KMS-11 (cell line): ENCODE measurements around the gene ERCC1.
"Not testable (repeated sequence)": the region's sequence is repeated elsewhere in the genome, so short reads cannot be mapped to it uniquely, and the experiment has no call there.

Experiments
- H2AFZ ChIP-seq: fragments of 200-600 bp; sonication (generic); 2 replicates; pipeline ENCODE4 v1.6.1; 2016; ENCODE audit warnings: antibody characterized with exemption, mixed run types, low read depth
- H3K27ac ChIP-seq: fragments of 200-600 bp; sonication (generic); 2 replicates; pipeline ENCODE4 v1.6.1; 2016; ENCODE audit warnings: mild to moderate bottlenecking, mixed run types
- H3K27me3 ChIP-seq: fragments of 200-600 bp; sonication (generic); 2 replicates; pipeline ENCODE4 v1.6.1; 2017; ENCODE audit warnings: mild to moderate bottlenecking, low read depth, mixed run types, moderate library complexity; ENCODE audit not compliant: insufficient read depth
- H3K36me3 ChIP-seq: fragments of 200-600 bp; sonication (generic); 2 replicates; pipeline ENCODE4 v1.6.1; 2017; ENCODE audit warnings: mild to moderate bottlenecking, mixed run types; ENCODE audit not compliant: insufficient read depth
- H3K4me1 ChIP-seq: fragments of 200-600 bp; sonication (generic); 2 replicates; pipeline ENCODE4 v1.6.1; 2016; ENCODE audit warnings: mild to moderate bottlenecking, low read depth, mixed run types; ENCODE audit not compliant: poor library complexity, severe bottlenecking
- H3K4me2 ChIP-seq: fragments of 200-600 bp; sonication (generic); 2 replicates; pipeline ENCODE4 v1.7.0; 2016; ENCODE audit warnings: mild to moderate bottlenecking, mixed run types
- H3K4me3 ChIP-seq: fragments of 200-600 bp; sonication (generic); IDR thresholded peaks from 2 replicates; pipeline ENCODE4 v1.6.1; 2017; ENCODE audit warnings: low read depth, low read length, mixed read lengths; ENCODE audit not compliant: insufficient read depth
- H3K79me2 ChIP-seq: fragments of 200-600 bp; sonication (generic); 2 replicates; pipeline ENCODE4 v1.6.1; 2016; ENCODE audit warnings: low read depth, mixed run types; ENCODE audit not compliant: insufficient read depth
- H3K9ac ChIP-seq: fragments of 200-600 bp; sonication (generic); 2 replicates; pipeline ENCODE4 v1.6.1; 2016; ENCODE audit warnings: mild to moderate bottlenecking, mixed run types
- H4K20me1 ChIP-seq: fragments of 200-600 bp; sonication (generic); 2 replicates; pipeline ENCODE4 v1.6.1; 2016; ENCODE audit warnings: mild to moderate bottlenecking, mixed run types; ENCODE audit not compliant: insufficient read depth
- CTCF ChIP-seq: fragments of 200-600 bp; sonication (generic); conservative IDR thresholded peaks from 2 replicates; pipeline ENCODE4 v1.6.1; 2017; ENCODE audit warnings: low read depth, mild to moderate bottlenecking, antibody characterized with exemption, low read length, moderate library complexity, mixed read lengths

ERCC1 gene

GRCh38 chr19:45437328-45437727 lies 13.6 kb upstream of the ERCC1 start:
- no peak overlapping the region for H3K4me2 ChIP-seq
- no peak overlapping the region for H2AFZ ChIP-seq
- no peaks in the 10 kb centered on the region for H3K36me3 ChIP-seq
- no peak for TF ChIP-seq CTCF
- no peak overlapping the region for H3K27ac ChIP-seq
- H3K79me2 ChIP-seq: no peaks in the 10 kb centered on the region
- no peak overlapping the region for H3K4me3 ChIP-seq
- no peaks in the 10 kb centered on the region for H3K27me3 ChIP-seq
- H3K4me1 ChIP-seq: peaks cover 29% of the 10 kb centered on the region
- no peak overlapping the region for H3K9ac ChIP-seq
- H4K20me1 ChIP-seq: no peaks in the 10 kb centered on the region

GRCh38 chr19:45432543-45432942 lies 8.8 kb upstream of the ERCC1 start:
- H3K4me3 ChIP-seq, H3K9ac ChIP-seq: not testable (repeated sequence)

GRCh38 chr19:45431008-45431407 lies 7.3 kb upstream of the ERCC1 start:
- H4K20me1 ChIP-seq, H3K27me3 ChIP-seq, H3K27ac ChIP-seq, H3K9ac ChIP-seq, H3K4me3 ChIP-seq, H3K4me2 ChIP-seq, H2AFZ ChIP-seq, H3K36me3 ChIP-seq, H3K79me2 ChIP-seq: not testable (repeated sequence)
- H3K4me1 ChIP-seq: peaks cover 30% of the 10 kb centered on the region

More at GRCh38 chr19:45432543-45432942, 8.8 kb upstream of the ERCC1 start:
- not testable (repeated sequence) for H4K20me1 ChIP-seq, H3K4me2 ChIP-seq, H3K79me2 ChIP-seq, H3K27ac ChIP-seq, H3K36me3 ChIP-seq, H2AFZ ChIP-seq, H3K27me3 ChIP-seq
- H3K4me1 ChIP-seq: peaks cover 27% of the 10 kb centered on the region

- not testable (repeated sequence) for H2AFZ ChIP-seq, H3K27ac ChIP-seq, H3K36me3 ChIP-seq, H3K27me3 ChIP-seq, H4K20me1 ChIP-seq, H3K4me2 ChIP-seq, H3K9ac ChIP-seq, H3K79me2 ChIP-seq, H3K4me3 ChIP-seq
- H3K4me1 ChIP-seq: peaks cover 38% of the 10 kb centered on the region
Observed at GRCh38 chr19:45429896-45430295, 6.2 kb upstream of the ERCC1 start.

- H3K4me2 ChIP-seq: peak overlapping the region; percentile 87
- H4K20me1 ChIP-seq: no peaks in the 10 kb centered on the region
- no peaks in the 10 kb centered on the region for H3K36me3 ChIP-seq
- no peak overlapping the region; the same call in 1 of the 2 replicates for H3K9ac ChIP-seq
- TF ChIP-seq CTCF: peak; percentile 42; the same call in 1 of the 2 replicates
- H3K79me2 ChIP-seq: no peaks in the 10 kb centered on the region
- no peak overlapping the region for H3K27ac ChIP-seq
- peak overlapping the region; percentile 53; the same call in 1 of the 2 replicates for H2AFZ ChIP-seq
- H3K4me1 ChIP-seq: peaks cover 42% of the 10 kb centered on the region
- peaks cover 3% of the 10 kb centered on the region; the same call in 1 of the 2 replicates for H3K27me3 ChIP-seq
- H3K4me3 ChIP-seq: no peak overlapping the region
Observed at GRCh38 chr19:45428384-45429231, 4.9 kb upstream of the ERCC1 start.
